SK-N-SH (cell line): ENCODE measurements around the gene AQP3. TPM values are rescaled to one million over a fixed set of nuclear protein-coding genes. Genes with fewer than 3 reads are reported as not detected.
"Not testable (repeated sequence)": the region's sequence is repeated elsewhere in the genome, so short reads cannot be mapped to it uniquely, and the experiment has no call there.

Experiments
- CTCF ChIA-PET: fragments of 300-600, 350-600 bp; formaldehyde crosslinking; extraction: SDS; loops from one replicate; lab custom pipeline; 2021; lab: Yijun Ruan, JAX
- POLR2A ChIA-PET: fragments of 350-600 bp; sonication (Branson Sonifier 250); formaldehyde crosslinking; extraction: SDS; loops from one replicate; lab custom pipeline; 2020; ENCODE audit warnings: antibody characterized with exemption, inconsistent platforms; lab: Yijun Ruan, JAX
- DNase-seq: peaks from one replicate; pipeline ENCODE4 v3.0.0; 2012
- H2AFZ ChIP-seq: fragments of 200-600 bp; sonication (generic); 2 replicates; pipeline ENCODE4 v1.8.1; 2016; ENCODE audit warnings: antibody characterized with exemption, mild to moderate bottlenecking, low read depth
- H3F3A ChIP-seq: fragments of 200-600 bp; sonication (generic); replicated peaks from 2 replicates; pipeline ENCODE3; 2016; ENCODE audit warnings: antibody characterized with exemption, mild to moderate bottlenecking; ENCODE audit not compliant: insufficient read depth
- H3K27ac ChIP-seq, 2 experiments: fragments of 200-500 bp in 1 of 2; fragments of 200-600 bp in 1 of 2; sonication (Bioruptor generic) in 1 of 2; sonication (generic), shearing (Covaris generic) in 1 of 2; 2 replicates each; pipeline versions ENCODE4 v1.5.1 to v1.6.1; 2014 to 2016; ENCODE audit warnings: low read depth in 2 of 2, inconsistent platforms in 1 of 2, low read length in 1 of 2, mild to moderate bottlenecking in 1 of 2, mixed read lengths in 1 of 2
- H3K27me3 ChIP-seq: fragments of 200-600 bp; sonication (generic), shearing (Covaris generic); 2 replicates; pipeline ENCODE4 v1.6.1; 2016; ENCODE audit warnings: mixed run types; ENCODE audit not compliant: insufficient read depth
- H3K36me3 ChIP-seq, 2 experiments: fragments of 200-500 bp in 1 of 2; fragments of 200-600 bp in 1 of 2; sonication (Bioruptor generic) in 1 of 2; sonication (generic) in 1 of 2; replicated peaks in 1 of 2; 2 replicates each; pipeline versions ENCODE3 to v1.5.1; 2014 to 2016; ENCODE audit warnings: low read length in 1 of 2, mild to moderate bottlenecking in 1 of 2; ENCODE audit not compliant: insufficient read depth in 2 of 2, control insufficient read depth in 1 of 2
- H3K4me1 ChIP-seq, 2 experiments: fragments of 200-500 bp in 1 of 2; fragments of 200-600 bp in 1 of 2; sonication (Bioruptor generic) in 1 of 2; sonication (generic), shearing (Covaris generic) in 1 of 2; 2 replicates each; pipeline versions ENCODE4 v1.5.1 to v1.6.1; 2014 to 2016; ENCODE audit warnings: low read depth in 1 of 2, low read length in 1 of 2, mixed run types in 1 of 2; ENCODE audit not compliant: insufficient read depth in 2 of 2, control insufficient read depth in 1 of 2
- H3K4me2 ChIP-seq: fragments of 200-600 bp; sonication (generic), shearing (Covaris generic); 2 replicates; pipeline ENCODE4 v1.6.1; 2017; ENCODE audit warnings: mixed run types
- H3K4me3 ChIP-seq, 2 experiments: fragments of 200-500 bp in 1 of 2; fragments of 200-600 bp in 1 of 2; sonication (Bioruptor generic) in 1 of 2; sonication (generic), shearing (Covaris generic) in 1 of 2; 2 replicates each; pipeline versions ENCODE4 v1.5.1 to v1.8.1; 2014 to 2016; ENCODE audit warnings: low read depth in 2 of 2, inconsistent platforms in 1 of 2, low read length in 1 of 2, mild to moderate bottlenecking in 1 of 2, mixed read lengths in 1 of 2, moderate library complexity in 1 of 2
- H3K79me2 ChIP-seq: fragments of 200-600 bp; sonication (generic); 2 replicates; pipeline ENCODE4 v1.8.1; 2017; ENCODE audit warnings: mild to moderate bottlenecking; ENCODE audit not compliant: insufficient read depth
- H3K9ac ChIP-seq: fragments of 200-600 bp; sonication (generic); 2 replicates; pipeline ENCODE4 v1.6.1; 2017; ENCODE audit warnings: mixed run types
- H3K9me2 ChIP-seq: fragments of 200-600 bp; sonication (generic); 2 replicates; pipeline ENCODE4 v1.6.1; 2017; ENCODE audit warnings: mixed run types
- H3K9me3 ChIP-seq: fragments of 200-600 bp; sonication (generic); 2 replicates; pipeline ENCODE4 v1.6.1; 2017; ENCODE audit warnings: mixed run types, mild to moderate bottlenecking, moderate library complexity
- H4K20me1 ChIP-seq: fragments of 200-600 bp; sonication (generic); 2 replicates; pipeline ENCODE4 v1.6.1; 2017; ENCODE audit warnings: mild to moderate bottlenecking, mixed run types; ENCODE audit not compliant: insufficient read depth
- CHD2 ChIP-seq: fragments of 150-350 bp; IDR thresholded peaks from 2 replicates; pipeline ENCODE4 v1.6.1; 2018; ENCODE audit warnings: low read length; ENCODE audit not compliant: partially characterized antibody
- CTCF ChIP-seq: fragments of 200-600 bp; sonication (generic); IDR thresholded peaks from 2 replicates; pipeline ENCODE4 v1.6.1; 2017; ENCODE audit warnings: antibody characterized with exemption, mild to moderate bottlenecking, moderate library complexity
- EP300 ChIP-seq, 2 experiments: IDR thresholded peaks; 2 replicates each; pipeline versions ENCODE4 v1.4.0 to v1.6.1; 2012; ENCODE audit warnings: borderline replicate concordance in 1 of 2, low read depth in 1 of 2, low read length in 1 of 2
- FOSL2 ChIP-seq: IDR thresholded peaks from 2 replicates; pipeline ENCODE4 v1.4.0; 2012; ENCODE audit warnings: low read depth, mild to moderate bottlenecking, moderate library complexity, borderline replicate concordance
- FOXJ3 ChIP-seq: sonication (generic); formaldehyde crosslinking; IDR thresholded peaks from 2 replicates; pipeline ENCODE4 v1.5.1; 2020; ENCODE audit warnings: mild to moderate bottlenecking, missing genetic modification reagents
- FOXM1 ChIP-seq: IDR thresholded peaks from 2 replicates; pipeline ENCODE4 v1.4.0; 2012; ENCODE audit warnings: low read depth, mild to moderate bottlenecking
- GABPA ChIP-seq: IDR thresholded peaks from 2 replicates; pipeline ENCODE4 v1.4.0; 2012; ENCODE audit warnings: low read depth, mild to moderate bottlenecking
- GATA2 ChIP-seq: sonication (generic); formaldehyde crosslinking; IDR thresholded peaks from 2 replicates; pipeline ENCODE4 v1.5.0; 2020; ENCODE audit warnings: mild to moderate bottlenecking, missing genetic modification reagents
- IRF3 ChIP-seq: fragments of 150-350 bp; IDR thresholded peaks from 2 replicates; pipeline ENCODE4 v1.6.1; 2016; ENCODE audit warnings: mild to moderate bottlenecking, low read depth, low read length
- JUND ChIP-seq: IDR thresholded peaks from 2 replicates; pipeline ENCODE4 v1.4.0; 2012
- MEF2A ChIP-seq: IDR thresholded peaks from 2 replicates; pipeline ENCODE4 v1.4.0; 2012; ENCODE audit warnings: low read depth, borderline replicate concordance
- POLR2AphosphoS5 ChIP-seq: IDR thresholded peaks from 2 replicates; pipeline ENCODE4 v1.6.1; 2012; ENCODE audit warnings: low read depth, low read length
- RCOR1 ChIP-seq: fragments of 150-350 bp; IDR thresholded peaks from 2 replicates; pipeline ENCODE4 v1.6.1; 2017; ENCODE audit warnings: antibody characterized with exemption, low read length
- REST ChIP-seq: IDR thresholded peaks from 2 replicates; pipeline ENCODE4 v1.6.1; 2012; ENCODE audit warnings: mild to moderate bottlenecking, low read depth, low read length, moderate library complexity
- RFX5 ChIP-seq: IDR thresholded peaks from 2 replicates; pipeline ENCODE4 v1.6.1; 2012; ENCODE audit warnings: mild to moderate bottlenecking, improper control_type of control experiment, low read length
- RXRA ChIP-seq: IDR thresholded peaks from 2 replicates; pipeline ENCODE4 v1.4.0; 2012; ENCODE audit warnings: low read depth, mild to moderate bottlenecking, borderline replicate concordance
- TAF1 ChIP-seq: IDR thresholded peaks from 2 replicates; pipeline ENCODE4 v1.6.1; 2012; ENCODE audit warnings: low read depth, mild to moderate bottlenecking, low read length, moderate library complexity, borderline replicate concordance
- USF1 ChIP-seq: IDR thresholded peaks from 2 replicates; pipeline ENCODE4 v1.4.0; 2012; ENCODE audit warnings: low read depth, borderline replicate concordance
- WGBS: methylation state at CpG from one replicate; pipeline ENCODE4 v1.1.6; 2017; ENCODE audit warnings: low lambda C conversion rate; 5-methylcytosine and 5-hydroxymethylcytosine counted together
- polyA plus RNA-seq, 3 experiments: library from polyadenylated mRNA; depleted of rRNA; stranded (reverse); fragments of >200 nt; gene quantifications; 2 replicates each; pipeline ENCODE4 v1.2.3, GENCODE V29; 2012

AQP3 gene
- polyA plus RNA-seq, 1 of the 3 experiments (the other 2 are of a cell fraction), result 0.64 TPM

- peak; percentile 81 for DNase-seq
- H3K9ac ChIP-seq, POLR2A ChIA-PET, H4K20me1 ChIP-seq, H3K9me2 ChIP-seq, H3K4me1 ChIP-seq, H3K4me2 ChIP-seq, H3K36me3 ChIP-seq, H2AFZ ChIP-seq, H3K27ac ChIP-seq, H3K27me3 ChIP-seq, H3K79me2 ChIP-seq, H3F3A ChIP-seq, H3K4me3 ChIP-seq, H3K9me3 ChIP-seq: not testable (repeated sequence)
- WGBS, result 87% methylated on average over 5 of the region's 5 CpGs
- TF ChIP-seq EP300 (IDR thresholded peaks at IDR 0.05; ENCODE audit: borderline replicate concordance in 1 of 2, low read depth in 1 of 2, low read length in 1 of 2) (peak in 1 of 2 experiments; percentile 66; a peak in 1 of 4 replicates), RCOR1 (peak; percentile 63; the same call in 1 of the 2 replicates), FOXJ3 (CRISPR knock-in tag) (peak; percentile 70), CHD2 (peak; percentile 39), GATA2 (CRISPR knock-in tag) (peak; percentile 96)
- CTCF ChIA-PET, result interaction anchor here (1.6 to 10.1 kb wide), 4 partner anchors 10 to 80 kb away, joined by 4 to 135 read pairs (median 24); no protein-coding TSS in a partner anchor
These were observed 7.3 kb upstream of the AQP3 start for GRCh38 chr9:33454661-33455026.

GRCh38 chr9:33453999-33454660 lies 6.7 kb upstream of the AQP3 start:
- no peaks in the 10 kb centered on the region for H3F3A ChIP-seq
- H3K9me3 ChIP-seq, result no peaks in the 10 kb centered on the region
- no peaks in the 10 kb centered on the region for H3K9me2 ChIP-seq
- no peak overlapping the region for H2AFZ ChIP-seq
- H3K79me2 ChIP-seq, result no peaks in the 10 kb centered on the region
- WGBS, result 90% methylated on average over 8 of the region's 11 CpGs
- POLR2A ChIA-PET, result no interaction called here
- no peaks in the 10 kb centered on the region for H3K27me3 ChIP-seq
- H4K20me1 ChIP-seq, result no peaks in the 10 kb centered on the region
- H3K4me2 ChIP-seq, result no peak overlapping the region
- no peak for DNase-seq
- peaks cover 0 to 5% of the 10 kb centered on the region in 2 experiments; a peak in 2 of 4 replicates for H3K4me1 ChIP-seq
- TF ChIP-seq GABPA (no peak), TAF1 (no peak), FOSL2 (no peak), POLR2AphosphoS5 (no peak), USF1 (no peak), EP300 (IDR thresholded peaks at IDR 0.05; ENCODE audit: borderline replicate concordance in 1 of 2, low read depth in 1 of 2, low read length in 1 of 2) (no peak), MEF2A (no peak), JUND (no peak), RFX5 (no peak), REST (no peak), IRF3 (no peak), CTCF (no peak), FOXM1 (no peak), RXRA (no peak), FOXJ3 (CRISPR knock-in tag) (no peak)
- no peak overlapping the region for H3K9ac ChIP-seq
- no peak overlapping the region for H3K4me3 ChIP-seq
- H3K27ac ChIP-seq, result no peak overlapping the region
- H3K36me3 ChIP-seq, result no peaks in the 10 kb centered on the region
- CTCF ChIA-PET, result interaction anchor here (1.1 to 10.1 kb wide), 11 partner anchors 10 to 167 kb away, joined by 3 to 135 read pairs (median 12); partner anchors contain the start of gene NOL6
